PFSK-1 (cell line): ENCODE data around the gene PRR3.

Experiments used
- FOXP2 ChIP-seq: optimal IDR thresholded peaks from 2 replicates; pipeline ENCODE3; 2011; ENCODE audit warnings: borderline replicate concordance, control low read depth, inconsistent platforms; ENCODE audit not compliant: insufficient read depth; ENCODE audit errors: extremely low read length, extremely low read depth
- POLR2AphosphoS5 ChIP-seq: IDR thresholded peaks from 2 replicates; pipeline ENCODE4 v1.6.1; 2012; ENCODE audit warnings: low read depth, mild to moderate bottlenecking, control low read depth, low read length, moderate library complexity
- TAF1 ChIP-seq: IDR thresholded peaks from 2 replicates; pipeline ENCODE4 v1.6.1; 2012; ENCODE audit warnings: low read length, control low read depth, borderline replicate concordance; ENCODE audit not compliant: insufficient read depth
- TF ChIP-seq, protein P1 (sequence below), 2 experiments: IDR thresholded peaks; 2 replicates each; pipeline versions ENCODE4 v1.6.1 to v1.8.0; 2011 to 2012; ENCODE audit warnings: low read depth in 2 of 2, low read length in 2 of 2, control low read depth in 1 of 2, inconsistent platforms in 1 of 2, mild to moderate bottlenecking in 1 of 2, moderate library complexity in 1 of 2; ENCODE audit not compliant: insufficient read depth in 1 of 2

DNA sequence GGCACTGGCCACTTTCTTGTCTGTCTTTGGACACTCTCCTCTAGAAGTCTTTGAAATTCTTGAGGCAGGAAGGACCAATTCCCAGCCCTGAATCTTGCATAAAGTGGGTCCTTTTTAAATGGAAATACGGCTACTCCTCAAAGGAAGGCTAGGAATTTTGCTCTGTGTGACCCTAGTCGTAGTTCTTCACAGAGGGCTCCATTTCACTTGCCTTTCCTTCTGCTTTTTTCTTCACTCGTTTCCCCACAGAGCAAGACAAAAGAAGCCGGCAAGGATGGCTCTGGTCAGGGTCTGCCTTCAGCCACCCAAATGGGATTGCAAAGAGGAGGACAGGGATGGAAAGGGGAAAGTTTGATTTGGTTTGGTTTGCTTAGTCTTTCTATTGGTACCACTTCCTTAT is 42.0 kb upstream of the PRR3 start:
- TF ChIP-seq TAF1 = no peak
- TF ChIP-seq, protein P1, sequence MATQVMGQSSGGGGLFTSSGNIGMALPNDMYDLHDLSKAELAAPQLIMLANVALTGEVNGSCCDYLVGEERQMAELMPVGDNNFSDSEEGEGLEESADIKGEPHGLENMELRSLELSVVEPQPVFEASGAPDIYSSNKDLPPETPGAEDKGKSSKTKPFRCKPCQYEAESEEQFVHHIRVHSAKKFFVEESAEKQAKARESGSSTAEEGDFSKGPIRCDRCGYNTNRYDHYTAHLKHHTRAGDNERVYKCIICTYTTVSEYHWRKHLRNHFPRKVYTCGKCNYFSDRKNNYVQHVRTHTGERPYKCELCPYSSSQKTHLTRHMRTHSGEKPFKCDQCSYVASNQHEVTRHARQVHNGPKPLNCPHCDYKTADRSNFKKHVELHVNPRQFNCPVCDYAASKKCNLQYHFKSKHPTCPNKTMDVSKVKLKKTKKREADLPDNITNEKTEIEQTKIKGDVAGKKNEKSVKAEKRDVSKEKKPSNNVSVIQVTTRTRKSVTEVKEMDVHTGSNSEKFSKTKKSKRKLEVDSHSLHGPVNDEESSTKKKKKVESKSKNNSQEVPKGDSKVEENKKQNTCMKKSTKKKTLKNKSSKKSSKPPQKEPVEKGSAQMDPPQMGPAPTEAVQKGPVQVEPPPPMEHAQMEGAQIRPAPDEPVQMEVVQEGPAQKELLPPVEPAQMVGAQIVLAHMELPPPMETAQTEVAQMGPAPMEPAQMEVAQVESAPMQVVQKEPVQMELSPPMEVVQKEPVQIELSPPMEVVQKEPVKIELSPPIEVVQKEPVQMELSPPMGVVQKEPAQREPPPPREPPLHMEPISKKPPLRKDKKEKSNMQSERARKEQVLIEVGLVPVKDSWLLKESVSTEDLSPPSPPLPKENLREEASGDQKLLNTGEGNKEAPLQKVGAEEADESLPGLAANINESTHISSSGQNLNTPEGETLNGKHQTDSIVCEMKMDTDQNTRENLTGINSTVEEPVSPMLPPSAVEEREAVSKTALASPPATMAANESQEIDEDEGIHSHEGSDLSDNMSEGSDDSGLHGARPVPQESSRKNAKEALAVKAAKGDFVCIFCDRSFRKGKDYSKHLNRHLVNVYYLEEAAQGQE (IDR thresholded peaks at IDR 0.05; ENCODE audit: insufficient read depth in 1 of 2, low read depth in 2 of 2, low read length in 2 of 2) = no peak
- TF ChIP-seq POLR2AphosphoS5 = no peak
- no peak for TF ChIP-seq FOXP2
